DND-41 (cell line): ENCODE data around the gene TMEM97.

Experiments used
- ATAC-seq: fragments of 200-7000 bp; cut with Tn5 transposase; 3 replicates; pipeline ENCODE4 v1.9.1; 2021; ENCODE audit warnings: low read depth; ENCODE audit not compliant: insufficient read depth
- DNase-seq: peaks from one replicate; pipeline ENCODE4 v3.0.0-alpha.2; 2020
- H2AFZ ChIP-seq: 2 replicates; pipeline ENCODE4 v1.6.0; 2012; ENCODE audit warnings: low read depth, low read length
- H3K27ac ChIP-seq: 2 replicates; pipeline ENCODE4 v1.5.1; 2012; ENCODE audit warnings: low read length, inconsistent platforms
- H3K27me3 ChIP-seq: fragments of 200-600 bp; sonication (generic); 2 replicates; pipeline ENCODE4 v1.6.0; 2012; ENCODE audit warnings: low read length, mild to moderate bottlenecking, inconsistent platforms; ENCODE audit not compliant: insufficient read depth, poor library complexity
- H3K36me3 ChIP-seq: 2 replicates; pipeline ENCODE4 v1.5.1; 2012; ENCODE audit warnings: low read length, inconsistent platforms; ENCODE audit not compliant: insufficient read depth
- H3K4me1 ChIP-seq: 2 replicates; pipeline ENCODE4 v1.5.1; 2012; ENCODE audit warnings: mild to moderate bottlenecking, low read length; ENCODE audit not compliant: insufficient read depth
- H3K4me2 ChIP-seq: 2 replicates; pipeline ENCODE4 v1.6.0; 2012; ENCODE audit warnings: mild to moderate bottlenecking, moderate library complexity, low read length, inconsistent platforms; ENCODE audit not compliant: insufficient read depth
- H3K4me3 ChIP-seq, 2 experiments: fragments of 200-600 bp in 1 of 2; shearing (Covaris generic) in 1 of 2; 2 replicates each; pipeline ENCODE4 v1.5.1; 2012 to 2016; ENCODE audit warnings: inconsistent platforms in 2 of 2, low read length in 2 of 2, mild to moderate bottlenecking in 2 of 2, low read depth in 1 of 2, moderate library complexity in 1 of 2
- H3K79me2 ChIP-seq: 2 replicates; pipeline ENCODE4 v1.6.0; 2012; ENCODE audit warnings: low read length, inconsistent platforms; ENCODE audit not compliant: insufficient read depth
- H3K9ac ChIP-seq: 2 replicates; pipeline ENCODE4 v1.6.0; 2012; ENCODE audit warnings: low read depth, mild to moderate bottlenecking, inconsistent platforms, low read length, moderate library complexity
- H3K9me3 ChIP-seq: 2 replicates; pipeline ENCODE4 v1.5.1; 2012; ENCODE audit warnings: low read length, moderate library complexity, mild to moderate bottlenecking, inconsistent platforms; ENCODE audit not compliant: insufficient read depth, severe bottlenecking
- H4K20me1 ChIP-seq: 2 replicates; pipeline ENCODE4 v1.6.0; 2012; ENCODE audit warnings: low read length; ENCODE audit not compliant: insufficient read depth
- CTCF ChIP-seq: IDR thresholded peaks from 2 replicates; pipeline ENCODE4 v1.5.1; 2012; ENCODE audit warnings: borderline replicate concordance, low read length, moderate library complexity, mild to moderate bottlenecking; ENCODE audit not compliant: poor library complexity, severe bottlenecking; ENCODE audit errors: extremely low read depth
- EZH2 ChIP-seq: IDR thresholded peaks from 3 replicates; pipeline ENCODE4 v1.6.1; 2012; ENCODE audit warnings: borderline replicate concordance, low read depth, mild to moderate bottlenecking, moderate library complexity, low read length, inconsistent platforms; ENCODE audit not compliant: severe bottlenecking

TMEM97 gene

GRCh38 chr17:28317099-28317965 is 1.7 kb upstream of the TMEM97 start:
- Histone ChIP-seq H3K4me3 (peak overlapping the region in 1 of 2 experiments; percentile 65; a peak in 2 of 4 replicates), H3K27ac (no peak overlapping the region; the same call in 1 of the 2 replicates), H3K79me2 (peaks cover 37% of the 10 kb centered on the region), H3K36me3 (peaks cover 16% of the 10 kb centered on the region), H3K4me1 (peaks cover 41% of the 10 kb centered on the region), H3K27me3 (peaks cover 11% of the 10 kb centered on the region), H4K20me1 (peaks cover 14% of the 10 kb centered on the region; the same call in 1 of the 2 replicates), H3K4me2 (peak overlapping the region; percentile 77), H2AFZ (peak overlapping the region; percentile 82), H3K9me3 (no peaks in the 10 kb centered on the region), H3K9ac (peak overlapping the region; percentile 68)
- TF ChIP-seq EZH2 (no peak), CTCF (no peak)
- DNase-seq (no peak), ATAC-seq (no peak)

- DNase-seq = no peak
- Histone ChIP-seq H3K79me2 (peaks cover 46% of the 10 kb centered on the region), H4K20me1 (peaks cover 14% of the 10 kb centered on the region; the same call in 1 of the 2 replicates)
Measured at GRCh38 chr17:28317966-28318758, 838 bp upstream of the TMEM97 start.

GRCh38 chr17:28319598-28319935 is 567 bp downstream of the TMEM97 start:
- H3K79me2 ChIP-seq = peaks cover 60% of the 10 kb centered on the region
- no peaks in the 10 kb centered on the region for H3K9me3 ChIP-seq
- ATAC-seq (no peak), DNase-seq (no peak)
- peak overlapping the region; percentile 70 for H3K27ac ChIP-seq
- H4K20me1 ChIP-seq = peaks cover 16% of the 10 kb centered on the region; the same call in 1 of the 2 replicates
- H2AFZ ChIP-seq = peak overlapping the region; percentile 82
- H3K9ac ChIP-seq = peak overlapping the region; percentile 68
- no peaks in the 10 kb centered on the region for H3K27me3 ChIP-seq
- H3K36me3 ChIP-seq = peaks cover 21% of the 10 kb centered on the region
- peaks cover 44% of the 10 kb centered on the region for H3K4me1 ChIP-seq
- TF ChIP-seq EZH2 (no peak), CTCF (no peak)
- peak overlapping the region; percentile 65 to 67 for H3K4me3 ChIP-seq
- H3K4me2 ChIP-seq = peak overlapping the region; percentile 77

More at GRCh38 chr17:28317966-28318758, 838 bp upstream of the TMEM97 start:
- Histone ChIP-seq H3K4me1 (peaks cover 44% of the 10 kb centered on the region), H3K27ac (peak overlapping the region; percentile 77), H3K36me3 (peaks cover 20% of the 10 kb centered on the region), H3K4me2 (peak overlapping the region; percentile 77), H3K27me3 (peaks cover 5% of the 10 kb centered on the region), H3K9me3 (no peaks in the 10 kb centered on the region), H2AFZ (peak overlapping the region; percentile 82), H3K9ac (peak overlapping the region; percentile 68), H3K4me3 (peak overlapping the region; percentile 32 to 65; a peak in 3 of 4 replicates)
- TF ChIP-seq CTCF (no peak), EZH2 (no peak)
- ATAC-seq = no peak
